ENCODE results near the gene PTPRE.

DNA sequence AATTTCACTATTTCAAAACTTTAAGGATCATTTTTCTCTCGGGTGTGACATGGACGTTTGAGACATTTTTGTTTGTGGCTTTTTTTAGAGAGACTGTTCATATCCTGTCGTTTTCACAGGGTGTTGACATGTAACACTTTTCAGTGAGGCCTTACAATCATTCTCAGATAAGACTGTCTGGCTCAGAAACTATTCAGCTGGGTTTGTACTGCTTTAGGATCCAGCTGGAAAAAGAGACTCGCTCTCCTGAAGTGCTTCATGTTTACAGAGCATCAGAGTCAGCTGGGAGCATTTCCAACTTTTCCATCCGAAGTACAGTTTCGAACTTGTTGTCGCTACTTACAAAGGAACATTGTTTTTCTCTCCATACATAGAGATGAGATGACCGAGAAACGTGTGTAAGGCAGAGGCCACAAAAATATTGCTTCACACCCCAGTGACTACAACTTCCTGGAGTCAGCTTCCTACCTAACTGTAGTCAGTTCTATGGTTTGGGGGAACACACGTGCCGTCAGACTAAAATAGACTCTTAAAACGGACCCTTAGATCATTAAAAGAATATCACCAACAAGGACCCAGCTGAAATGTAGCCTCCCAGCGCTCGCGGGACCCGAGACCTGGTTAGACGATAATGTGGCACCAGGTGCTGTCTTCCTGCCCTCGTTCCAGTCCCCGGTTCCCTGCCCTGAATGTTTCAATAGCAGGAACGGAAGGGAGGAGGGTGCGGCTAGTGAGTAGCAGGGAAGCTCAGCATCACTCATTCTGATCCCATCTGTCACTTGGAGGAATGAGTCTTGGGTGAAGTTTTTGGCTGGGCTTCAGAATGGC is 141.3 kb downstream of the PTPRE start:
- TF ChIP-seq, protein P1, sequence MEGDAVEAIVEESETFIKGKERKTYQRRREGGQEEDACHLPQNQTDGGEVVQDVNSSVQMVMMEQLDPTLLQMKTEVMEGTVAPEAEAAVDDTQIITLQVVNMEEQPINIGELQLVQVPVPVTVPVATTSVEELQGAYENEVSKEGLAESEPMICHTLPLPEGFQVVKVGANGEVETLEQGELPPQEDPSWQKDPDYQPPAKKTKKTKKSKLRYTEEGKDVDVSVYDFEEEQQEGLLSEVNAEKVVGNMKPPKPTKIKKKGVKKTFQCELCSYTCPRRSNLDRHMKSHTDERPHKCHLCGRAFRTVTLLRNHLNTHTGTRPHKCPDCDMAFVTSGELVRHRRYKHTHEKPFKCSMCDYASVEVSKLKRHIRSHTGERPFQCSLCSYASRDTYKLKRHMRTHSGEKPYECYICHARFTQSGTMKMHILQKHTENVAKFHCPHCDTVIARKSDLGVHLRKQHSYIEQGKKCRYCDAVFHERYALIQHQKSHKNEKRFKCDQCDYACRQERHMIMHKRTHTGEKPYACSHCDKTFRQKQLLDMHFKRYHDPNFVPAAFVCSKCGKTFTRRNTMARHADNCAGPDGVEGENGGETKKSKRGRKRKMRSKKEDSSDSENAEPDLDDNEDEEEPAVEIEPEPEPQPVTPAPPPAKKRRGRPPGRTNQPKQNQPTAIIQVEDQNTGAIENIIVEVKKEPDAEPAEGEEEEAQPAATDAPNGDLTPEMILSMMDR (IDR thresholded peaks at IDR 0.05; ENCODE audit: low read depth, low read length): no peak
- no peak for TF ChIP-seq EZH2phosphoT487 (IDR thresholded peaks at IDR 0.05; ENCODE audit: low read depth)
